HCT116 (cell line): Measurements from ENCODE around the gene PODN. TPM values are rescaled to one million over a fixed set of nuclear protein-coding genes. Genes with fewer than 3 reads are reported as not detected.

ENCODE experiments used
- ATAC-seq: fragments of 200-7000 bp; cut with Tn5 transposase; 2 replicates; pipeline ENCODE4 v1.9.1; 2020; ENCODE audit warnings: mild to moderate bottlenecking, moderate library complexity
- BruUV-seq: library from RNA; stranded (reverse); fragments of 400-500 nt; replicated peaks from 2 replicates; lab custom pipeline; 2021; lab: Mats Ljungman, UMichigan
- CTCF ChIA-PET: fragments of 300-600 bp; sonication (Branson Sonifier 250); formaldehyde crosslinking; loops from one replicate; lab custom pipeline; 2021; ENCODE audit warnings: antibody characterized with exemption; lab: Charles Lee
- POLR2A ChIA-PET: fragments of 300-600, 350-600 bp; sonication (Branson Sonifier 250); formaldehyde crosslinking; loops from one replicate; lab custom pipeline; 2021; ENCODE audit warnings: antibody characterized with exemption; lab: Charles Lee
- RAD21 ChIA-PET, 2 experiments: fragments of 300-600 bp; sonication (Branson Sonifier 250); formaldehyde crosslinking; loops; one replicate each; lab custom pipeline; 2023; ENCODE audit warnings: low total read pairs in 2 of 2; ENCODE audit not compliant: uncharacterized antibody in 2 of 2, unreplicated experiment in 2 of 2, low non-redundant PET in 1 of 2; lab: Charles Lee
- DNase-seq: peaks from one replicate; pipeline ENCODE4 v3.0.0-alpha.2; 2010; ENCODE audit warnings: low read depth, low spot score
- H2AFZ ChIP-seq: fragments of 200-600 bp; shearing (Covaris generic), sonication (generic); 2 replicates; pipeline ENCODE4 v1.6.1; 2017; ENCODE audit warnings: low read depth, mixed run types, mixed read lengths, antibody characterized with exemption, low read length; ENCODE audit not compliant: poor library complexity, severe bottlenecking
- H3K27ac ChIP-seq: 2 replicates; pipeline ENCODE4 v1.5.1; 2012; ENCODE audit warnings: low read depth, low read length
- H3K27me3 ChIP-seq: fragments of 200-600 bp; sonication (generic); 2 replicates; pipeline ENCODE4 v1.6.1; 2016; ENCODE audit warnings: mixed run types, low read length, mixed read lengths; ENCODE audit not compliant: insufficient read depth
- H3K36me3 ChIP-seq, 2 experiments: fragments of 200-500 bp in 1 of 2; fragments of 200-600 bp in 1 of 2; sonication (Bioruptor generic) in 1 of 2; sonication (generic) in 1 of 2; 2 replicates each; pipeline versions ENCODE4 v1.5.1 to v1.6.1; 2014 to 2016; ENCODE audit warnings: low read length in 2 of 2, inconsistent platforms in 1 of 2, mixed read lengths in 1 of 2, mixed run types in 1 of 2; ENCODE audit not compliant: insufficient read depth in 2 of 2, control insufficient read depth in 1 of 2
- H3K4me1 ChIP-seq, 2 experiments: fragments of 200-600 bp in 1 of 2; sonication (generic) in 1 of 2; 2 replicates each; pipeline versions ENCODE4 v1.5.1 to v1.6.1; 2012 to 2017; ENCODE audit warnings: low read length in 2 of 2, inconsistent platforms in 1 of 2, mild to moderate bottlenecking in 1 of 2, mixed read lengths in 1 of 2, mixed run types in 1 of 2, moderate library complexity in 1 of 2; ENCODE audit not compliant: insufficient read depth in 2 of 2, control insufficient read depth in 1 of 2
- H3K4me2 ChIP-seq: fragments of 200-600 bp; sonication (generic); 2 replicates; pipeline ENCODE4 v1.6.1; 2017; ENCODE audit warnings: mixed run types, low read length, mixed read lengths
- H3K4me3 ChIP-seq, 2 experiments: fragments of 200-600 bp in 1 of 2; sonication (generic) in 1 of 2; replicated peaks in 1 of 2; 2 replicates each; pipeline ENCODE4 v1.5.1; 2011 to 2016; ENCODE audit warnings: low read length in 2 of 2, control low read depth in 1 of 2, low read depth in 1 of 2, mild to moderate bottlenecking in 1 of 2, mixed read lengths in 1 of 2, mixed run types in 1 of 2
- H3K79me2 ChIP-seq: fragments of 200-600 bp; sonication (generic); 2 replicates; pipeline ENCODE4 v1.6.1; 2017; ENCODE audit warnings: mild to moderate bottlenecking, mixed run types, low read length, moderate library complexity, mixed read lengths; ENCODE audit not compliant: insufficient read depth
- H3K9ac ChIP-seq: fragments of 200-600 bp; sonication (generic); 2 replicates; pipeline ENCODE4 v1.6.1; 2016; ENCODE audit warnings: low read length, mixed read lengths
- H3K9me2 ChIP-seq: fragments of 200-600 bp; sonication (generic), shearing (Covaris generic); 2 replicates; pipeline ENCODE4 v1.6.1; 2017; ENCODE audit warnings: mixed run types, mild to moderate bottlenecking, moderate library complexity; ENCODE audit not compliant: insufficient read depth
- H3K9me3 ChIP-seq, 2 experiments: fragments of 200-500 bp in 1 of 2; fragments of 200-600 bp in 1 of 2; sonication (Bioruptor generic) in 1 of 2; sonication (generic) in 1 of 2; 2 replicates each; pipeline ENCODE4 v1.6.1; 2014 to 2017; ENCODE audit warnings: low read length in 2 of 2, mixed read lengths in 2 of 2, inconsistent platforms in 1 of 2, low read depth in 1 of 2, mild to moderate bottlenecking in 1 of 2, mixed run types in 1 of 2, moderate library complexity in 1 of 2; ENCODE audit not compliant: control insufficient read depth in 1 of 2, insufficient read depth in 1 of 2
- H4K20me1 ChIP-seq: fragments of 200-600 bp; sonication (generic), shearing (Covaris generic); 2 replicates; pipeline ENCODE4 v1.6.1; 2017; ENCODE audit warnings: mixed run types, mild to moderate bottlenecking, moderate library complexity; ENCODE audit not compliant: insufficient read depth
- ATF3 ChIP-seq: IDR thresholded peaks from 2 replicates; pipeline ENCODE4 v1.6.1; 2012
- CBX3 ChIP-seq: IDR thresholded peaks from 2 replicates; pipeline ENCODE4 v1.6.1; 2012; ENCODE audit warnings: low read depth
- CEBPB ChIP-seq: IDR thresholded peaks from 2 replicates; pipeline ENCODE4 v1.6.1; 2012; ENCODE audit warnings: low read depth
- ELF1 ChIP-seq: IDR thresholded peaks from 2 replicates; pipeline ENCODE4 v1.6.1; 2012; ENCODE audit warnings: low read depth, borderline replicate concordance
- EZH2 ChIP-seq: fragments of 200-600 bp; sonication (generic); IDR thresholded peaks from 2 replicates; pipeline ENCODE4 v1.6.1; 2017; ENCODE audit warnings: antibody characterized with exemption, mixed run types
- EZH2phosphoT487 ChIP-seq: fragments of 200-600 bp; IDR thresholded peaks from 2 replicates; pipeline ENCODE4 v1.6.1; 2018; ENCODE audit warnings: antibody characterized with exemption, borderline replicate concordance
- FOSL1 ChIP-seq: IDR thresholded peaks from 2 replicates; pipeline ENCODE4 v1.6.1; 2012; ENCODE audit warnings: low read depth
- JUND ChIP-seq: IDR thresholded peaks from 2 replicates; pipeline ENCODE4 v1.6.1; 2012
- POLR2AphosphoS5 ChIP-seq: IDR thresholded peaks from 2 replicates; pipeline ENCODE4 v1.6.1; 2011; ENCODE audit warnings: mild to moderate bottlenecking, low read depth, low read length, moderate library complexity
- RAD21 ChIP-seq: IDR thresholded peaks from 2 replicates; pipeline ENCODE4 v1.6.1; 2012; ENCODE audit warnings: low read depth, mild to moderate bottlenecking
- REST ChIP-seq: IDR thresholded peaks from 2 replicates; pipeline ENCODE4 v1.6.1; 2012; ENCODE audit warnings: low read depth
- SP1 ChIP-seq: IDR thresholded peaks from 2 replicates; pipeline ENCODE4 v1.6.1; 2012; ENCODE audit warnings: low read depth
- ZFX ChIP-seq: fragments of 450-650 bp; IDR thresholded peaks from 2 replicates; pipeline ENCODE4 v1.6.1; 2017
- ZNF274 ChIP-seq: fragments of 200-500 bp; sonication (Bioruptor generic); IDR thresholded peaks from 2 replicates; pipeline ENCODE4 v1.6.1; 2014; ENCODE audit warnings: mild to moderate bottlenecking, low read depth, low read length, inconsistent platforms
- intact Hi-C: fragments of 100-400 bp; cut with micrococcal nuclease; formaldehyde crosslinking; loops from 2 replicates; pipeline ENCODE4 v1.10.0; 2022
- total RNA-seq: library from RNA; stranded (reverse); gene quantifications from one replicate; pipeline ENCODE4 v1.2.1, GENCODE V29; 2021; ENCODE audit not compliant: unreplicated experiment

The PODN gene
- total RNA-seq, 1 experiment from 2014 or later = 0.22 TPM

- Histone ChIP-seq H3K9me3 (peaks cover 0 to 7% of the 10 kb centered on the region in 2 experiments; a peak in 1 of 4 replicates), H3K27ac (no peak overlapping the region), H3K4me3 (no peak overlapping the region), H3K79me2 (no peaks in the 10 kb centered on the region), H3K9ac (no peak overlapping the region), H3K4me1 (peaks cover 0 to 20% of the 10 kb centered on the region in 2 experiments; a peak in 2 of 4 replicates), H3K27me3 (no peaks in the 10 kb centered on the region), H3K9me2 (no peaks in the 10 kb centered on the region), H4K20me1 (no peaks in the 10 kb centered on the region), H3K36me3 (no peaks in the 10 kb centered on the region), H3K4me2 (no peak overlapping the region), H2AFZ (no peak overlapping the region)
- ChIA-PET POLR2A (no interaction called here), CTCF (no interaction called here), RAD21 (no interaction called here)
- ATAC-seq = no peak
- intact Hi-C loops = no loop called here
- BruUV-seq = no TSS peak
- TF ChIP-seq CEBPB = no peak
- no peak for TF ChIP-seq ZNF274
- no peak for TF ChIP-seq JUND
- TF ChIP-seq ZFX = no peak
- no peak for TF ChIP-seq SP1
- TF ChIP-seq FOSL1 = no peak
- no peak for TF ChIP-seq ELF1
- no peak for TF ChIP-seq EZH2
- no peak for TF ChIP-seq RAD21
- no peak for TF ChIP-seq ATF3
- TF ChIP-seq EZH2phosphoT487 = no peak
- no peak for TF ChIP-seq POLR2AphosphoS5
- no peak for TF ChIP-seq REST
- no peak for TF ChIP-seq CBX3
- no peak for DNase-seq
Observed at GRCh38 chr1:53114090-53114489, 52.1 kb downstream of the PODN start.
